NCI-H2029 (cell line): ENCODE results near the gene IL17C.
"Not testable (repeated sequence)": the region's sequence is repeated elsewhere in the genome, so short reads cannot be mapped to it uniquely, and the experiment has no call there.

Experiments
- DNase-seq: peaks from one replicate; lab custom pipeline; 2025; lab: John Stamatoyannopoulos, UW

IL17C gene

DNA sequence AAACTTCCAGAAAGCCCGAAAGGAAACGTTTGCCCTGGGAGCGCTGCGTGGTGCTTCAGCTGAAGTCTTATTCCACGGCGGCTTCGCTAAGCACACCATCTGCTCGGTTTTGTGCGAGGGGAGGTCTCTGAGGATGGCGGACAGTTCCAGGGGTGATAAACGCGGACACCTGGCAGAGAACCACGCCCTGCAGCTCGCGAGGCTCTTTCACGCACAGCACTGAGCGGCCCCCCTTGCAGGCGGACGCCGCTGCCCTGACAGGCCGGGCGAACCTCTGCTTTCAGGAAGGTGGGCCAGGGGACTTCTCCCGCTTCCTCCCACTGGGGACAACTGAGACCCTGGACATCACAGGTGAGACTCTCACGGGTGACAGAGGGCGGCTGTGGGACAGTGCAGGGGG is 20.8 kb downstream of the IL17C start:
- DNase-seq = no peak

DNA sequence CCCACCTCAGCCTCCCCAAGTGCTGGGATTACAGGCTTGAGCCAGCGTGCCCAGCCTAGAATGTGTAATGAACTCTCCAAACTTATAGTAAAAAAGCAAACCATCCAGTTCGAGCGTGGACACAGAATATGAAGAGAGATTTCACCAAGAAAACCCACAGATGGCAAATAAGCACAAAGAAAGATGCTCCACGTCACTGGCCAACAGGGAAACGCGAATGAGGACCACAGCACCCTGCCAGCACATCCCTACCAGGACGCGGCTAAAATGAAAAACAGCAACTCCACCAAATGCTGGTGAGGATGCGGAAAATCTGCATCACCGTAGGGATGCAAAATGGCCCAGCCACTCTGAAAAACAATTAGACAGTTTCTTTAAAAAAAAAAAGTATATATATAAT is 23.1 kb downstream of the IL17C start:
- DNase-seq = no peak

DNA sequence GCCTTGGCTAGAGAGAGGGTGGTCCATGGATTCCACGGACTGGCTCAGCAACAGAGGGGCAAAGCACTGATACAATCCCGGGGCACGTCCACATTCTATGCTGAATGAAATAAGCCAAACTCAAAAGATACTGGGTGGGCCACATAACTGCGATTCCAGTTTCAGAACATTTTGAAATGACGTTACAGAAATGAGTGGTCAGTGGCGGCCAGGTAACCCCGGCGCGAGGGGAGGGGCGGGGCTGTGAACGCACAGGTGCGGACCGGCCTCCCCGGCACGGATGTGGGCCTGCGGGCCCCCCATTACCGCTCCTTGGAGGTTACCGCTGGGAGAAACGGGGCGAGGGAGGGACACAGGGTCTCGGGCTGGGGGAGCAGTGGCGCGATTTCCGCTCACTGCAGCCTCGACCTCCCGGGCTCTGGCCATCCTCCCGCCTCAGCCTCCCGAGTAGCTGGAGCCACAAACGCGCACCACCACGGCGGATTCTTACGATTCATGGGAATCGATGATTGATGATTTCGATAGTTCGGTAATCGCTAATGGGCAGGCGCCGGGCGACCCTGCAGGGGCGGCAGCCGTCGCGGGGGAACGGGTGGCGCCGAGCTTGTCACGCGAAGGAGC is 24.0 kb downstream of the IL17C start:
- no peak for DNase-seq

DNA sequence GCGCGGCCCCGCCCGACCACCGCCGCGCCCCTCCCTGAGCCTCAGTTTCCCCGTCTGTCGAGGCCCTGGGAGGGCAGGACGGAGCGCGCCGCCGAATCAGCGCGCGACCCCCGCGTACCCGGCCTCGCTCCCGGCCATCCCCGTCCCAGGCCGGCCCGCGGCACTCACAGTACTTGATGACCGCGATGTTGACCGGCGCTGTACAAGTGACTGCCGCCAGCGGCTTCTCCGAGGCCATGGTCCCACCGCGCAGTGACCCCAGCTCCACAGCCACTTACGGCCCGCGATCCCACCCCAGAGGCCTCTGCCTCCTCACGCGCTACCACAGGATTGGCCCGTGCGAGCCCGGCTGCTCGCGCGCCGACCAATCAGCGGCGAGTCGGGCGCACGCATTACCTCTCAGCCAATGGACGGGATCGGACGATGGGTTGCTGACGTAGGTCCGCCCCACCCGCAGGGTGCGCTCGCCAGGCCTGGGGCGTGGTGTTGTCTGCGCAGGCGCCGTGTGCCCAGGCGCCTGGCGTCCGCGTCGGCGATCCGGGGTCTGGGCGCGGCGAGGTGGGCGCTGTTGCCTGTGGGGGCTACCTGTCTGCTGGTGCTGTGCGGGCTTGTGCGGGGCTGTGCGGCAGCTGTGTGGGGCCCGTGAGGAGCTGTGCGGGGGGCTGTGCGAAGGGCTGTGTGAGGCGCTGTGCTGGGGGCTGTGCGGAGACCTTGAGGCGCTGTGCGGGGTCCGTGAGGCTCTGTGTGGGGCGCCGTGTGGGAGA is 24.7 kb downstream of the IL17C start, which contains the start of gene MVD:
TSS of gene MVD (minus strand) at position 249 of the 764 bp plus-strand sequence. CDS start at position 238, 11 bp downstream.
- DNase-seq = peak; percentile 90

DNA sequence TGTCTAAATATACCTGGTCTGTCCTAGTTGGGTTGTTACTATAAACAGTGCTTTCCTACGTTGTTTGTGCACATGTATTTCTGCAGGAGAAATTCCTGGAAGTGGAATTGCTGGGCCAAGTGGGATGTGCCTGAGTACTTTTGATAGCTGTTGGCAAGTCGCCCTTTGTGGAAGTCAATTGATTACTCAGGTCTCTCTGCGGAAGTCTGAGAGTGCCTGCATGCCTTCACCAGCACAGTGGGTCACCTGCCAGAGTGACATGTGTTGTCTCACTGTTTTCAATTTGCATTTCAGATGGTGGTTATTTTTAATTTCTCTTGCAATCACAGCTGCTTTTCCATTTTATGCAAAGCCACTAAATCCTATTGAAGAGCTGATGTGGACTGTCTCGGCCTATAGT is 26.8 kb downstream of the IL17C start:
- peak; percentile 34 for DNase-seq

DNA sequence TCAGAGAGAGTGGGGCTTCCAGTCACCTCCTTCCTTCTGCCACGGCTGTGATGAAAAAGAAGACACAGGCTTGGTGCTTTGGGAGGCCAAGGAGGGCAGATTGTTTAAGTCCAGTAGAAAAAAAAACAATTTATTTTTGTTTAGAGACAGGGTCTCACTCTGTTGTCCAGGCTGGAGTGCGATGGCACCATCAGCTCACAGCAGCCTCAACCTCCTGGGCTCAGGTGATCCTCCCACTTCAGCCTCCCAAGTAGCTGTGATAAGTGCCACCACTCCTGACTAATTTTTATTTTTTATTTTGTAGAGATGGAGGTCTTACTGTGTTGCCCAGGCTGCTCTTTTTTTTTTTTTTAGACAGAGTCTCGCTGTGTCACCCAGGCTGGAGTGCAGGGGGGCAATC is 27.2 kb downstream of the IL17C start:
- DNase-seq = no peak

DNA sequence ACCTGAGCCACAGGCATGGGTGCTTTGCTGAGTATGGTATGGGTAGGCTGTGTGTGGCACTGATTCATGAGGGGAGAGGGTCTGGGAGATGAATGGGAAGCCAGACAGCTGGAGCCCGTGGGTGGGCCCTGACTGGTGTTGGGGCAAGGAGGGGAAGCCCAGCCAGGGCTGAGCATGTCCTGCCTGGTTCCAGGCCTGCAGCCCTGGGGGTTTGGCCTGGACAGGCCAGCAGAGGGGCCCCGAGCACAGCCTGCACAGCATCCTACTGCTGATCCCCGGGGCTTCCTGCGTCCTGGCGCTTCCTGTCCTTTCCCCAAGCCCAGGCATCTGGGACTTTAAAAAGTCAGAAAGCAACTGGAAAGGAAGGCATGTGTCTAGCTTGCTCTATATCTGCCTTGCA is 29.1 kb downstream of the IL17C start:
- DNase-seq = no peak

DNA sequence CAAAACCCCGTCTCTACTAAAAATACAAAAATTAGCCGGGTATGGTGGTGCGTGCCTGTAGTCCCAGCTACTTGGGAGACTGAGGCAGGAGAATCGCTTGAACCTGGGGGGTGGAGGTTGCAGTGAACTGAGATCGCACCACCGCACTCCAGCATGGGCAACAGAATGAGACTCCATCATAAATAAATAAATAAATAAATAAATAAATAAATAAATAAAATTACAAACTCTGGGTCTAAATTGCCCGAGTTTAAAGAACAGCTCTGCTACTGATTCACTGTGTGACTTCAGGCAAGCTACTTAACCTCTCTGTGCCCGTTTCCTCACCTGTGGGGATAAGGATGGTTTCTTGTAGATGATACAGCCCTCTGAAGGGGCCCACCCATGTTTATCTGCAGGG is 31.1 kb downstream of the IL17C start:
- DNase-seq = not testable (repeated sequence)

DNA sequence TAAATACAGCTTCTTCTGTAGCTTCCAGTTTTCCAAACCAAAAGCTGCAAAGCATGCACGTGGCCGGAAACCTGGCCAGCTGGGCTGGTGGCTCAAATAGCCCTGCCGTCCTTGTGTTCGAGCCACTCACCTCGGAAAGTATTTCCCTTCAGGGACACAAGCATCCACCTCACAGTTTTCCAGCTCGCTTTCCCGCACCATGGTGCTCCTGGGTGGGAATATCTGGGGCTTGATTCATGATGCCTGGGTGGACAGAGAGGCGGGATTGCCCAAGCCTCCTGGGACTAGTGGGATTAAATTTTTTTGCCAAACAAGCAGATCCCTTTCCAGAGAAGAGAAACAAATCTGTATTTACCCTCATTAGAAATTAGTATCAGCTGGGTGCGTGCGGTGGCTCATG is 31.6 kb downstream of the IL17C start:
- no peak for DNase-seq

DNA sequence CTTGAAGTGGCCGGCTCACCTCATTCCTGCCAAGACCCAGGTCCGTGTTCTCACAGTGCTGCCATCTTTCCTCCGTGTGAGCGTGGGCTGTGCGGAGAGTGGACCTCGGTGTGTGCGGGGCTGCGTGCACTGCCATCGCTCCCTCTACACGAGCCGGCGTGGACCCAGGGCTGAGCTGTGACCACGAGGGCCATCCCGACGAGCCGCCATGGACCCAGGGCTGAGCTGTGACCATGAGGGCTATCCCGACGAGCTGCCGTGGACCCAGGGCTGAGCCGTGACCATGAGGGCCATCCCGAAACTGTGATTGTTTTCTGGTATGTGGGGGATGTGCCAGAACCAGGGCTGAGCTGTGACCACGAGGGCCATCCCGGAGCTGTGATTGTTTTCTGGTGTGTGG is 33.4 kb downstream of the IL17C start:
- DNase-seq = no peak

DNA sequence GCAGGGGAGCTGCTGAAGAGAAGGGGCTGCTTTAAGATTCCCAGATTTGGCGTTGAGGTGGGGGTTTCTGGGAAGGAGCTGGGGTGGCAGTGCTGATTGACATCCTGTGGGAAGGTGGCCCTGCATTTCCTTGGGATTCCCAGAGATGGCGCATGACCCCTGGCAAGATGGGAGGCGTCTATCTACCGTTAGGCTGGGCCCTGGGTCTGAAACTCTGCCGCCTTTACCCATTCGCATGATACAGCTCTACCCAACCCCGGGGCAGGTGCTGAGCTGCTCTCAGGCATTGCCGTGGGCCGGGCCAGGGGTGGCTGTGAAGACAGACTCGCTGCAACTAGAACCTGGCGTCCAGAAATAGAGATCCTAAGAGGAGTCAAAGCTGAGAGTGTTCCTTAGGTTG is 34.4 kb downstream of the IL17C start:
- DNase-seq = no peak

DNA sequence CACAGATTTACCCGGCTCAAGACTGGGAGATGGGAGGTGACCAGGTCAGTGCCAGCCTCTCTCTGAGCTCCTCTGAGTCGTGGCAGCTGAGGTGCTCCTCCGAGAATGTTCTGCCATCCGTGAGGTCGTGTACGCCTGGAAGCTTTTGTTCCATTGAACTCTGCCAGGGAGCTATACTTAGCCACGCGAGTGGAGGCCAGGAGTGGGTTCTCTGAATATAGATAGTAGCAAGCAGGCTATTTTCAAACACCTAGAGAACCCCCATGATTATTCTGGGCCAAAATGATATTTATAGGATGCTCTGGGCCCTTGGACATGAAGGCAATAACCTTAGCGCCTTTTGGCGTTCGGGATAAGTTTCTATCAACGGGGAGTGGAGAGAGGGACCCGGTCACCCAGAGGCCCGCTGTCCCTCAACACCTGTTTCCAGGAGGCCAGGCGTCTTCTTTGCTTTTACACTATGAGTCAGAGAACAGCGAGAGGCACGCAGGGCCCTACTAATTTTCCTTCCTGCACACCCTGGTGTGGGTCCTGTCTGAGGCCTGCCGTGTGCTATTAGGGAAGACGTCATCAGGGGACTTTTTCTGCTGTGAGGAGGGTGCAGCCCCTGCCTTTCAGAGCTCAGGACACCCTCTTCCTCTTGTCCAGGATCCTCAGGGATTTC is 35.5 kb downstream of the IL17C start:
- no peak for DNase-seq

DNA sequence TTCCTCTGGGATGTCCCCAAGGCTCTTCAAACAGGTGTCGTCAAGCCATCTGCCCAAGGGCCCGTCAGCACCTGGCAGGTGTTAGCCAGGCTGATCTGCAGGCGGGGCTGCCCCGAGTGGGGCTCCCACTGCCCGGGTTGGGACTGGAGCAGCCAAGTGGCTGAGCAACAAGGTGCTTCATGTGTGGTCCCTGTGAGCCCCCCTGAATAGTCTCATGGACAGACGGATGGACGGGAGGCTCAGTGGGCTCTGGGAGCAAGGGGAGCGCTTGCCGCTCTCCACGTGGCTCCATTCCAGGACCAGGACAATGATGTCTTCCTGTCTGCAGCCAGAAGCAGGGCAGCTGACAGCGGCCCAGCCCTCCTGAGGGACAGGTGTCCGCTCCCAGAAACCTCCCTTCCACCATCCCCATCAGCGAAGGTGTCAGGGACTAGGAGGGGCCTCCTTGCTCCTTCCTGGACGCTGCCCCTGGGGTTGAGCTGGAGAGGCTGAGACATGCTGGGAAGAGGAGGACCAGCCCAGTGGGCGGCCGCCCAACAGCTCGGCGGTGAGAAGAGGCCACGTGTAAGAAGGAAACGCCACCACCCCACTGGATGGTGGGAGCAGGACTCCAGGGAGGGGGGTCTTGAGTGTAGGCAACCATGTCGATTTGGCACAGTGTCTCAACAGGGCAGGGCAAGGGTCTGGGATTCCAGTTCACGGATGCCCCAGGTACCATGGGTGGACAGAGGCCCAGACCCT is 38.3 kb downstream of the IL17C start:
- DNase-seq = no peak

DNA sequence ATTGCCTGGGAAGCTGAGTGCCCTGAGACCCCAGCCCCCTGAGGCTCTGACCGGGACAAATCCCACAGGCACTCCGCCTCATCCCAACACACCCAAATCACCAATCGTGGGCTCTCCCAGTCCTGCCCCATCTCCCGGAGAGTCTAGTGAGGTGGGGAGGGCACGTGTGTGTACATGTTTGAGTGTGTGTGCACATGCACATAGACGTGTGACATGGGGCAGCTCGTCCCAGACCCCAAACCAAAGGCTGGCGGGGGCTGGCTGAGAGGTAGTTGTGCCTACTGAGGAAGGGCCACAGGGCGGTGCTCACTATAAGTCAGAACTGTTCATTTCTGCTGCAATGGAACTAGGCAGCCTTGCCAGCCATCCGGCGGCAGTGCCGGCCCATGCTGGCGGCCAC is 39.3 kb downstream of the IL17C start:
- DNase-seq = no peak

DNA sequence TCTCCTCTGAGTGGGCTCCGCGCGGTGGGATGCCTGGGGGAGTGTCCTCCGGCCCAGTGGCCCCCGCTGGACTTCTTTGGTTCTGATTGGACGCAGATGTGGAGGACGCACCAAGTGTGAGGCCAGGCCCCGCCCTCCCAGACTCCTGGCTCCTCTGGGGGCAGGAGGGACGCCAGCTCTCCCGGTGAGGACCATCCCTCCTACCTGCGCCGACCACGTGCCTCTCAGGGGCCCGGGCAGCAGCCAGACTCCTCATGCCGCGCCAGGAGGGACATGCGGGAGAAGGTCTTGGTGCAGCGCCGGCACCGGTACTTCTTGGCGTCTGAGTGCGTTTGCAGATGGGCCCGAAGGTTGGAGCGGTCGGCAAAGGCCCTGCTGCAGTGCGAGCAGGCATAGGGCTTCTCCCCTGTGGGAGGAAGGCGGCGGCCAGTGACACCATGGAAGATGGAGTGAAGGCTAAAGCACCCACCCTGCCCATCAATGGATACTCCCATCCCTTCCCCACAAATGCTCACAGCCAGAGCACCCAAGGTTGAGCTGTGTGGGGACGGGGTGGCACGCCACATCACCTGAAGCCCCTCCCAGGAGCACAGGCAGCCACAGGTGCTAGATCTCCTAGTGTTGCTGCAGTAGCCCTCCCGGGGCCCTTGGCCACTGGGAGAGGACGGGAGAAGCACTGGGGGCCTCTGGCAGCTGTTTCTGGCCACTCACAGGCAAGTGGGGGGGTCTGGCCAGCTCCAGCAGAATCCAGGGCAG is 40.0 kb downstream of the IL17C start:
- no peak for DNase-seq

DNA sequence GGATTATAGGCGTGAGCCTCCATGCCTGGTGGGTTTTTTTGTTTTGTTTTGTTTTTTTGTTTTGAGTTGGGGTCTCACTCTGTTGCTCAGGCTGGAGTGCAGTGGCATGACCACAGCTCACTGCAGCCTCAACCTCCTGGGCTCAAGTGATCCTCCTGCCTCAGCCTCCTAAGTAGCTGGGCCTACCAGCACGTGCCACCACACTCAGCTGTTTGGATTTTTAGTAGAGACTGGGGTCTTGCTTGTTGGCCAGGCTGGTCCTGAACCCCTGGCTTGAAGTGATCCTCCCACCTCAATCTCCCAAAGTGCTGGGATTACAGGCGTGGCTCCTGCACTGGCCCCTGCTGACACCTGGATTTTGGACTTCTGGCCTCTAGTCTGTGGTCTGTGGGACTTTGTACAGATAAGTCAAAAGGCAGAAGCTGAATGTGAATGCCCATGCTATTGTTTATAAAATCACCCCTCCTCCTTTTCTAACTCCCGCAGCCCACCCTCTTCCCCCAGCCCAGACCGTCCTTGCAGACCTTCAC is 42.2 kb downstream of the IL17C start:
- DNase-seq = no peak

DNA sequence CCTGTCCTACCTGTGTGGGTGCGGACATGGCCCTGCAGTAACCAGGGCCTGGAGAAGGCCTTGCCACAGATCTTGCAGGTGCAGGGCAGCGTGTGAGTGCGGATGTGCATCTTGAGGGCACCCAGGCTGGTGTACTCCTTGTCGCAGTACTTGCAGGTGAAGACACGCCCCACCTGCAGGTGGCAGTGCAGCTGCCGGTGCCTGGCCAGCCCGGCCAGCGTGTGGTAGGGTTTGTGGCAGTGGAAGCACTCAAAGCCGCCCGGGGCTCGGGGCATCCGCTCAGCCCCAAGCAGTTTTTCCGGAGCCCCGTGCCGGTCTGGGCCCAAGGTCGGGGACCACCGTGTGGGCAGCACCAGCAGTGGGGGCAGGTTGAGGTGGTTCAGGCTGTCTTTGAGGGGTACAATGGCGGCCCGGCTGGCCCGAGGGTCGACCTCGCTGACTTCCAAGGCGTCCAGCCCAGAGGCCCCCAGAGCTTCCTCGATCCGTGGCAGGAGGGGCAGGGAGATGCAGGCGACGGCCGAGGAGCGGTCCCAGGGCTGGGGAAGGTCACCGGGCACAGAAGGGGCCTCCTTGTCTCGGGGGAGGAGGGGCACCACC is 42.8 kb downstream of the IL17C start:
- DNase-seq = no peak

DNA sequence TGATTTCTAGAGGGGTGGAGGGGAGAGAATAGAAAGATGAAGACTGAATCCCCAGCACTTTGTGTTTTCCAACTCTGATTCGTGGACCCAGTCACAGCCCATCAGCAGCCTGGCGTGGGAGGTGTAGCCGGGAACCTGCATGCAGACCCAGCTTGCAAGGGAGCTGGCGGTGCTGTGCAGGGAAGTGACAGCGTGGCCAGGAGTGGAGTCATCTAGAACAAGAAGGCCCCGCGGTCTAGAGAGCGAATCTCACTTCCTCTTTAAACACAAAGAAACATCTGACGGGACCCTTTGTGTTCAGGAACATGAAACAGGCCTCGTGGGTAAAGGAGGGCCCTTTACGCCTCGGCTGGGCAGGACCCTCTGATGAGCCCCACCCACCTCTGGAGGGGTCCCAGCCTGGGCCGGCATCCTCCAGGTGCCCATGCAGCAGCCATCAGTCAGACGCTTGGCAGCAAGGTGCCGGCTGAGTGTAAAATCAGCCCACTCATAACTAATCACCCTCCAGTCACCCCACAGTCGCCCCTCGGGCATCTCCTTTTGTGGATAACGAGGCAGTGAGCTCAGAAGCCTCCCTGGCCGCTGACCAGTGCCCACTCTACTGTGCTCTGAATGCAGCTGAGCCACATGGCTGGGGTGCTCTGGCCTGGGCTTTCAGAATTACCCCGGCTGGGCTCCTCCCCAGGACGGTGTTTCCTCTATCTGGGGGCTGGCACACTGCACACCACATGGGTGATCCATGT is 43.5 kb downstream of the IL17C start:
- no peak for DNase-seq

DNA sequence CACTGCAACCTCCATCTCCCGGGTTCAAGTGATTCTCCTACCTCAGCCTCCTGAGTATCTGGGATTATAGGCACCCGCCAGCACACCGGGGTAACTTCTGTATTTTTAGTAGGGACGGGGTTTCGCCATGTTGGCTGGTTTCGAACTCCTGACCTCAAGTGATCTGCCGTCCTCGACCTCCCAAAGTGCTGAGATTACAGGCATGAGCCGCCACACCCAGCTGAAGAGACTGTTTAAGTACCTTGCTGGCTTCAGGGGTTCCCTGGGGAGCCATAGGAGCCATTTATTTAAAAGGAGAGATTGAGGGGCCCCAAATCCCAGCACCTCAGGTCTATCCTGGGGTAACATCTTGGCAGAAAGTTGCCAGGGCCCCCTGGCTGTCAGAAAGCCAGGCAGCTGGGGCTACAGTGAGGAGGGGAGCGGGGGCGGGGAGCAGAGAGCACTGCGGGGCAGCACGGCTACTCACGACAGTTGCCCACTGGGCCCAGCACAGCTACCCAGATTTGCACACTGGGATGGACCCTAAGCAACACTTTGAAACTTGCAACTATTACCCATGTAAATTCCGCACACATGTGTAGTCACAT is 46.3 kb downstream of the IL17C start:
- no peak for DNase-seq
